ENCODE data around the gene SRF.

DNA sequence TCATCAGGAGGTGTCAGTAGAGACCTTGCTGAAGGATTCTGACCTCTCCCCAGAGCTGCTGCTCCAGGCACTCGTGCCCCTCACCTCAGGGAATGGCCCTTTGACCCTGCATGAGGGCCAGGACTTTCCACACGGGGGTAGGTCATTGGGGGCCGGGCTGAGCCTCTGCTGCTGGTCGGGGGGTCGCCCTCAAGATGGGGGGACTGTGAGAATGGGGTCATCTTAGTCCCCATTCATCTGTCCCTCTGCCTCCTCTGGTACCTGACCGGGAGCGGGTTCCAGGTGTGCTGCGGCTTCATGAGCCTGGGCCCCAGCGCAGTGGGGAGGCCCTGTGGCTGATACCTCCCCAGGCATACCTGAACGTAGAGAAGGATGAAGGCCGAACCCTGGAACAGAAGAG, 42.4 kb downstream of the SRF start:
- TF ChIP-seq, protein P1, sequence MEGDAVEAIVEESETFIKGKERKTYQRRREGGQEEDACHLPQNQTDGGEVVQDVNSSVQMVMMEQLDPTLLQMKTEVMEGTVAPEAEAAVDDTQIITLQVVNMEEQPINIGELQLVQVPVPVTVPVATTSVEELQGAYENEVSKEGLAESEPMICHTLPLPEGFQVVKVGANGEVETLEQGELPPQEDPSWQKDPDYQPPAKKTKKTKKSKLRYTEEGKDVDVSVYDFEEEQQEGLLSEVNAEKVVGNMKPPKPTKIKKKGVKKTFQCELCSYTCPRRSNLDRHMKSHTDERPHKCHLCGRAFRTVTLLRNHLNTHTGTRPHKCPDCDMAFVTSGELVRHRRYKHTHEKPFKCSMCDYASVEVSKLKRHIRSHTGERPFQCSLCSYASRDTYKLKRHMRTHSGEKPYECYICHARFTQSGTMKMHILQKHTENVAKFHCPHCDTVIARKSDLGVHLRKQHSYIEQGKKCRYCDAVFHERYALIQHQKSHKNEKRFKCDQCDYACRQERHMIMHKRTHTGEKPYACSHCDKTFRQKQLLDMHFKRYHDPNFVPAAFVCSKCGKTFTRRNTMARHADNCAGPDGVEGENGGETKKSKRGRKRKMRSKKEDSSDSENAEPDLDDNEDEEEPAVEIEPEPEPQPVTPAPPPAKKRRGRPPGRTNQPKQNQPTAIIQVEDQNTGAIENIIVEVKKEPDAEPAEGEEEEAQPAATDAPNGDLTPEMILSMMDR (IDR thresholded peaks at IDR 0.05; ENCODE audit: extremely low read depth in 1 of 2, insufficient read depth in 1 of 2, low read depth in 1 of 2, low read length in 2 of 2) = no peak
- TF ChIP-seq POLR2AphosphoS5 (IDR thresholded peaks at IDR 0.05; ENCODE audit: insufficient read depth, low read depth, low read length) = no peak
- no peak for TF ChIP-seq POLR2A (IDR thresholded peaks at IDR 0.05; ENCODE audit: low read depth, low read length)
- no peak for TF ChIP-seq FOS (IDR thresholded peaks at IDR 0.05; ENCODE audit: borderline replicate concordance, insufficient read depth, low read length)
- no peak for TF ChIP-seq JUN (IDR thresholded peaks at IDR 0.05; ENCODE audit: borderline replicate concordance, insufficient read depth, insufficient read length, low read depth)
